ENCODE measurements around the gene PCDH15.

The PCDH15 gene

DNA sequence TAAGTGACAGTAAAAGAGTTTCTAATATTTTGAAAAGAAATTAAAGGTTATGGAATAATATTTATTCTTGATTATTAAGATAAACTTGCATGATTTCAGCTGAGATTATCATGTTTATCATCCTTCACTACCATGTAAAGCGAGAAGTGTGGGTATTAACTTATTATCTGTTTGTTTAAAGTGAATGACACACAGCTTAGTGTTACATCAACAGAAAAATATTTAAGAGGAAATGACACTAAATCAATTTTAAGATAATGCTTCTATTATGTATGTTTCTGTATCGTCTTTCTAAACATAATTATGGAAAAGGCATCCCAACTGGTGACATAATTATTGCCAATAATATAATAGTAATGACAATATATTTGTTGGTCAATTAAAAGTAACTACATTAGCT is 213.1 kb downstream of the PCDH15 start:
- no peaks in the 10 kb centered on the region for H4K20me1 ChIP-seq (ENCODE audit: low read depth, low read length)
- no peaks in the 10 kb centered on the region for H3F3A ChIP-seq (ENCODE audit: insufficient read depth)
- no peak overlapping the region for H3K27ac ChIP-seq (ENCODE audit: low read depth, low read length)
- H3K4me2 ChIP-seq (ENCODE audit: low read depth, low read length, poor library complexity, severe bottlenecking), result no peak overlapping the region
- no peaks in the 10 kb centered on the region for H3K27me3 ChIP-seq (ENCODE audit: low read length)
- no peaks in the 10 kb centered on the region for H3K36me3 ChIP-seq (ENCODE audit: low read length)
- no peak overlapping the region for H3K9ac ChIP-seq (ENCODE audit: low read length)
- H3K79me2 ChIP-seq (ENCODE audit: insufficient read depth, low read length), result no peaks in the 10 kb centered on the region
- H2AFZ ChIP-seq (ENCODE audit: low read depth, low read length, severe bottlenecking), result no peak overlapping the region
- no peak overlapping the region for H3K4me3 ChIP-seq (ENCODE audit: insufficient read depth, low read length, poor library complexity, severe bottlenecking)
- no peak for TF ChIP-seq EZH2phosphoT487 (conservative IDR thresholded peaks at IDR 0.05; ENCODE audit: low read length)
- TF ChIP-seq, protein P1, sequence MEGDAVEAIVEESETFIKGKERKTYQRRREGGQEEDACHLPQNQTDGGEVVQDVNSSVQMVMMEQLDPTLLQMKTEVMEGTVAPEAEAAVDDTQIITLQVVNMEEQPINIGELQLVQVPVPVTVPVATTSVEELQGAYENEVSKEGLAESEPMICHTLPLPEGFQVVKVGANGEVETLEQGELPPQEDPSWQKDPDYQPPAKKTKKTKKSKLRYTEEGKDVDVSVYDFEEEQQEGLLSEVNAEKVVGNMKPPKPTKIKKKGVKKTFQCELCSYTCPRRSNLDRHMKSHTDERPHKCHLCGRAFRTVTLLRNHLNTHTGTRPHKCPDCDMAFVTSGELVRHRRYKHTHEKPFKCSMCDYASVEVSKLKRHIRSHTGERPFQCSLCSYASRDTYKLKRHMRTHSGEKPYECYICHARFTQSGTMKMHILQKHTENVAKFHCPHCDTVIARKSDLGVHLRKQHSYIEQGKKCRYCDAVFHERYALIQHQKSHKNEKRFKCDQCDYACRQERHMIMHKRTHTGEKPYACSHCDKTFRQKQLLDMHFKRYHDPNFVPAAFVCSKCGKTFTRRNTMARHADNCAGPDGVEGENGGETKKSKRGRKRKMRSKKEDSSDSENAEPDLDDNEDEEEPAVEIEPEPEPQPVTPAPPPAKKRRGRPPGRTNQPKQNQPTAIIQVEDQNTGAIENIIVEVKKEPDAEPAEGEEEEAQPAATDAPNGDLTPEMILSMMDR (IDR thresholded peaks at IDR 0.05; ENCODE audit: insufficient read depth, low read length, poor library complexity, severe bottlenecking), result no peak
- peaks cover 3% of the 10 kb centered on the region; the same call in 1 of the 2 replicates for H3K9me2 ChIP-seq (replicated peaks; ENCODE audit: insufficient read depth, low read length)
- H3K9me3 ChIP-seq (ENCODE audit: insufficient read depth, low read length), result no peaks in the 10 kb centered on the region

DNA sequence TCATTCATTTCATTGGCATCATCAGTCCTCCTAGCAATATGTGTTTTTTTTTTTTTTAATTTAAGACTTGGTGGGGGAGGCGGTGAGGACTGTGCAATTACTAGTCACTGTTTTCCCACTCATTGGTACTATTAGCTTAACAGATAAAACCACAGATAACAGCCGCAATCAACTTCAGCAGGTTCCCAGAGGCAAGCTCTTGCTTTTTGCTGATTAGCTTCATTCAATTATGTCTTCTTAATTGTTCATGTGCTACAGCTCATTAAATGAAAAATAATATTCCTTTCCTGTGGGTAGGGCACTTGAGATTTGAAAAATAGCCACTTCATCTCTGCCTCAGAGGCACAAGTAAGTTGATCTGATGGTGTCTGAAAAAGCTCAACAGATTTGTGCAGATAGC is 215.5 kb downstream of the PCDH15 start:
- Histone ChIP-seq H3K79me2 (ENCODE audit: insufficient read depth, low read length) (no peaks in the 10 kb centered on the region), H3K4me3 (ENCODE audit: insufficient read depth, low read length, poor library complexity, severe bottlenecking) (no peak overlapping the region)

DNA sequence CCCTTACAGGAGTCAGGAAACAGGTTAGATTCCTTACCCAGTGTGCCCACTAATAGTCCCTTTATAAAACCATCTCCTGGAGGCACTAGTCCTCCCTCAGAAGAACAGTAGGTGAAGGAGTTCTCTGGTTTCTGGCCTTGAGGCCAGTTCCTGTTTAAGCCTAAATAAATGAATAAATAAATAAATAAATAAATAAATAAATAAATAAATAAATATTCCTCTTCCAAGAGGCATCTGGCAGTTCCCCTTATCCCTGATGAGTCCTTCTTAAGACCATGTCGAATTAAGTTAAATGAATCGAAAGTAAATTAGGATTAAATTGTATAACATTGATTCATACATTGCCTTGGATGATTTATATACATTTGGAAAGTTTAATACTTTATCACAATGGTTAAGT is 223.3 kb downstream of the PCDH15 start:
- TF ChIP-seq EZH2phosphoT487 (conservative IDR thresholded peaks at IDR 0.05; ENCODE audit: low read length), result no peak
- TF ChIP-seq, protein P1 (IDR thresholded peaks at IDR 0.05; ENCODE audit: insufficient read depth, low read length, poor library complexity, severe bottlenecking), result no peak
- Histone ChIP-seq H4K20me1 (ENCODE audit: low read depth, low read length) (no peaks in the 10 kb centered on the region), H3K79me2 (ENCODE audit: insufficient read depth, low read length) (no peaks in the 10 kb centered on the region)

More for the DNA sequence above, 215.5 kb downstream of the PCDH15 start:
- Histone ChIP-seq H3K9me3 (ENCODE audit: insufficient read depth, low read length) (no peaks in the 10 kb centered on the region), H3K27ac (ENCODE audit: low read depth, low read length) (no peak overlapping the region), H3F3A (ENCODE audit: insufficient read depth) (no peaks in the 10 kb centered on the region), H3K4me2 (ENCODE audit: low read depth, low read length, poor library complexity, severe bottlenecking) (no peak overlapping the region), H3K9me2 (replicated peaks; ENCODE audit: insufficient read depth, low read length) (peaks cover 2% of the 10 kb centered on the region; the same call in 1 of the 2 replicates), H3K27me3 (ENCODE audit: low read length) (no peaks in the 10 kb centered on the region), H4K20me1 (ENCODE audit: low read depth, low read length) (no peaks in the 10 kb centered on the region), H3K36me3 (ENCODE audit: low read length) (no peaks in the 10 kb centered on the region), H3K9ac (ENCODE audit: low read length) (no peak overlapping the region), H2AFZ (ENCODE audit: low read depth, low read length, severe bottlenecking) (no peak overlapping the region)
- TF ChIP-seq, protein P1 (IDR thresholded peaks at IDR 0.05; ENCODE audit: insufficient read depth, low read length, poor library complexity, severe bottlenecking), result no peak
- no peak for TF ChIP-seq EZH2phosphoT487 (conservative IDR thresholded peaks at IDR 0.05; ENCODE audit: low read length)

More for the DNA sequence above, 223.3 kb downstream of the PCDH15 start:
- no peak overlapping the region for H3K4me3 ChIP-seq (ENCODE audit: insufficient read depth, low read length, poor library complexity, severe bottlenecking)
- H3K4me2 ChIP-seq (ENCODE audit: low read depth, low read length, poor library complexity, severe bottlenecking), result no peak overlapping the region
- H3K27me3 ChIP-seq (ENCODE audit: low read length), result no peaks in the 10 kb centered on the region
- no peak overlapping the region for H3K9ac ChIP-seq (ENCODE audit: low read length)
- no peak overlapping the region for H3K27ac ChIP-seq (ENCODE audit: low read depth, low read length)
- no peaks in the 10 kb centered on the region for H3K9me3 ChIP-seq (ENCODE audit: insufficient read depth, low read length)
- no peak overlapping the region for H2AFZ ChIP-seq (ENCODE audit: low read depth, low read length, severe bottlenecking)
- H3F3A ChIP-seq (ENCODE audit: insufficient read depth), result no peaks in the 10 kb centered on the region
- H3K36me3 ChIP-seq (ENCODE audit: low read length), result no peaks in the 10 kb centered on the region
- H3K9me2 ChIP-seq (replicated peaks; ENCODE audit: insufficient read depth, low read length), result no peaks in the 10 kb centered on the region
